ENCODE measurements around the gene DUSP15. TPM values are rescaled to one million over a fixed set of nuclear protein-coding genes. Genes with fewer than 3 reads are reported as not detected.

Gene DUSP15
- total and polyA plus RNA-seq, 9 of the 15 experiments (the other 6 are each of a cell fraction or from before 2014, with no cell fraction given): 0.34 TPM; not detected in 8

DNA sequence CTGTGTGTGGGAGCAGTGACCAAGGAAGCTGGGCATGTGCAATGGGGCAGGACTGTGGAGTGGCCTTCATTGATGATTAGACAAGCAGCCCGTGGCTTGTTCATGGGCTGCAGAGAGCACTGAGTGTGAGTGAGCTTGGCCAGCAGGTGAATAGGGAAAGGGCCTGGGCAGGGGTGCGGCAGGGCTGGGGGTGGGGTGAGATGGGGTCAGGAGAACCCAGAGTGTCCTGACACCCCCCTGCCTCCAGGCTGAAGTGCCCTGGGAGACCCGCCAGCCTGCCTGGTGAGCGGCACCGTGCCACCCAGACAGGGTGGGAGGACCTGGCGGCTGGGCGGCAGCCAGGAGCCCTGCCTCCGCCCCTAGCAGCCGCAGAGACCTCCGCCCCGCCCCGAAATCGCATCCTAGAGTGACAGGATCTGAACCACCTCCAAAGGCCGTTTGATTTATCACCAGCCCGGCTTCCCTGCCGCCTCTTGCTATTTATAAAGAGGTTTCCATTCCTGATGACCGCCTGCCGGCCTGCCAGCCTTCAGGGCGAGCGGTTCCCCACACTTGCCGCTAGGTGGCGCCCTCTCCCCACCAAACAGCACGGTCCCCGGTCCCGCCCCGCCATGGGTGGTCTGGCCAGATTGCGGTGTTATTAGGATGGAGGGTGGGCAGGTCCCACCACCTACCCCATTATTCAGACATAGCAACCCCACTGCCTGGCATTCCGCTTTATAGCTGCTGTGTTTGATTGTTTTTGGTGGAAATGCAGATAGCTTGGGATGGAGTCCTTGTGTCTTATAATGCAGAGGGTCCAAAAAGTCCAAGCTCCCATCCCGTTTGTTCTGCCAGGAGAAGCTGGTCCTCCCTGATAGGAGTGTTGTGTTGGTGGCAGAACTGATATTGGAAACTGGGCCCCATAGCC lies 47.7 kb downstream of the DUSP15 start (continued):
- TF ChIP-seq, protein P1, sequence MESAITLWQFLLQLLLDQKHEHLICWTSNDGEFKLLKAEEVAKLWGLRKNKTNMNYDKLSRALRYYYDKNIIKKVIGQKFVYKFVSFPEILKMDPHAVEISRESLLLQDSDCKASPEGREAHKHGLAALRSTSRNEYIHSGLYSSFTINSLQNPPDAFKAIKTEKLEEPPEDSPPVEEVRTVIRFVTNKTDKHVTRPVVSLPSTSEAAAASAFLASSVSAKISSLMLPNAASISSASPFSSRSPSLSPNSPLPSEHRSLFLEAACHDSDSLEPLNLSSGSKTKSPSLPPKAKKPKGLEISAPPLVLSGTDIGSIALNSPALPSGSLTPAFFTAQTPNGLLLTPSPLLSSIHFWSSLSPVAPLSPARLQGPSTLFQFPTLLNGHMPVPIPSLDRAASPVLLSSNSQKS (CRISPR knock-in tag; IDR thresholded peaks at IDR 0.05): no peak
- TF ChIP-seq ARID2 (IDR thresholded peaks at IDR 0.05): peak; percentile 82
- TF ChIP-seq, protein P2, sequence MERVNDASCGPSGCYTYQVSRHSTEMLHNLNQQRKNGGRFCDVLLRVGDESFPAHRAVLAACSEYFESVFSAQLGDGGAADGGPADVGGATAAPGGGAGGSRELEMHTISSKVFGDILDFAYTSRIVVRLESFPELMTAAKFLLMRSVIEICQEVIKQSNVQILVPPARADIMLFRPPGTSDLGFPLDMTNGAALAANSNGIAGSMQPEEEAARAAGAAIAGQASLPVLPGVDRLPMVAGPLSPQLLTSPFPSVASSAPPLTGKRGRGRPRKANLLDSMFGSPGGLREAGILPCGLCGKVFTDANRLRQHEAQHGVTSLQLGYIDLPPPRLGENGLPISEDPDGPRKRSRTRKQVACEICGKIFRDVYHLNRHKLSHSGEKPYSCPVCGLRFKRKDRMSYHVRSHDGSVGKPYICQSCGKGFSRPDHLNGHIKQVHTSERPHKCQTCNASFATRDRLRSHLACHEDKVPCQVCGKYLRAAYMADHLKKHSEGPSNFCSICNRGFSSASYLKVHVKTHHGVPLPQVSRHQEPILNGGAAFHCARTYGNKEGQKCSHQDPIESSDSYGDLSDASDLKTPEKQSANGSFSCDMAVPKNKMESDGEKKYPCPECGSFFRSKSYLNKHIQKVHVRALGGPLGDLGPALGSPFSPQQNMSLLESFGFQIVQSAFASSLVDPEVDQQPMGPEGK (CRISPR knock-in tag; IDR thresholded peaks at IDR 0.05; ENCODE audit: borderline replicate concordance): no peak
- TF ChIP-seq, protein P3, sequence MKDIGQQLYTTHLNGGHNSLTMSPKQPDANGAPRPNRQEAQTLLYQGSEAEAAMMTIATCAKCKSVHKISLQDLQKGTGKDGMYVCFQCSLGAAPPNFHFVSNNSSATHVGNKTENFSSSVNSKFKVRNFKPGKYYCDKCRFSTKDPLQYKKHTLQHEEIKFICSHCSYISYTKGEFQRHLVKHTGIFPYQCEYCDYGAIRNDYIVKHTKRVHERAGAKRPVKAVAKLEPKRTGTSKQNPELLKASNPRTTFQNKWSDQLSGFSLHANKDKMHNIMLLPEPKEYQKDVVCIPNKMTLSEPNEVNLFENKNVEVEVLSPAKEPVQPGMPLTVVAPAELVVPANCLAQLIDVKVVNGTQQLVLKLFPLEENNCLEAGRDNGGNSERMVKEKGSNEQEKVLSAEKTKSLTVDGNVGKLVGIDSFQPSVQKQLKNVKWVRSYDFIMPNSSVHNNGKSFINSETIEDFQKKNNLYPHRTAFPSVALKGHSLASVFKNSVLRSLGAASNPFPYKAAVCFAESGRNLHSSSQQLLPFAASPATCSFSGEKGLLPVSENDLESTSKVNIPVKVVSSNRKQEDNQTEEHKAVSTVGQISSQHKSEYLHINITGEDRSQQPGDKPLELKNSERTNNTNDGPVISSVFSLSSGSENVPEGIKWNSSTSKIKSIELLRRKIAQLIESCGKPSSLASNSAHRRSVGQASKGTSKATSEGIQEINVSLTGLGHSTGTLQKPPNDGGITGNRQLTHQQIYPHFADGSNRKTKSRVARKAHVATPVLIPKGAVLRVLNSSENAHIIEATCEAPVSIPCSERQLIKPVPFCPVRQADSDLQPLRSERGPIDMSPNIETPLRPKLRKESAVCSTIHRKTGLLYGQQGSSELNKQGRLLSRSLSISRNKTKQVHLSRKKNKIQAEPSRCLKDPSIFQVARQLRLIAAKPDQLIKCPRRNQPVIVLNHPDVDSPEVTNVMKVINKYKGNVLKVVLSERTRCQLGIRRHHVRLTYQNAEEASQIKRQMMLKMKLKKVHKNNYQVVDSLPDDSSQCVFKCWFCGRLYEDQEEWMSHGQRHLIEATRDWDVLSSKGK (CRISPR knock-in tag; IDR thresholded peaks at IDR 0.05): no peak
- TF ChIP-seq TCF7 (IDR thresholded peaks at IDR 0.05; ENCODE audit: borderline replicate concordance): no peak
- TF ChIP-seq SETDB1 (IDR thresholded peaks at IDR 0.05; ENCODE audit: low read length): no peak
- TF ChIP-seq, protein P4, sequence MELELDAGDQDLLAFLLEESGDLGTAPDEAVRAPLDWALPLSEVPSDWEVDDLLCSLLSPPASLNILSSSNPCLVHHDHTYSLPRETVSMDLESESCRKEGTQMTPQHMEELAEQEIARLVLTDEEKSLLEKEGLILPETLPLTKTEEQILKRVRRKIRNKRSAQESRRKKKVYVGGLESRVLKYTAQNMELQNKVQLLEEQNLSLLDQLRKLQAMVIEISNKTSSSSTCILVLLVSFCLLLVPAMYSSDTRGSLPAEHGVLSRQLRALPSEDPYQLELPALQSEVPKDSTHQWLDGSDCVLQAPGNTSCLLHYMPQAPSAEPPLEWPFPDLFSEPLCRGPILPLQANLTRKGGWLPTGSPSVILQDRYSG (tag; conservative IDR thresholded peaks at IDR 0.05; ENCODE audit: low read depth): no peak
- no peak for TF ChIP-seq EGR1 (conservative IDR thresholded peaks at IDR 0.05)
- TF ChIP-seq ZNF436 (CRISPR knock-in tag; IDR thresholded peaks at IDR 0.05): no peak
- TF ChIP-seq, protein P5, sequence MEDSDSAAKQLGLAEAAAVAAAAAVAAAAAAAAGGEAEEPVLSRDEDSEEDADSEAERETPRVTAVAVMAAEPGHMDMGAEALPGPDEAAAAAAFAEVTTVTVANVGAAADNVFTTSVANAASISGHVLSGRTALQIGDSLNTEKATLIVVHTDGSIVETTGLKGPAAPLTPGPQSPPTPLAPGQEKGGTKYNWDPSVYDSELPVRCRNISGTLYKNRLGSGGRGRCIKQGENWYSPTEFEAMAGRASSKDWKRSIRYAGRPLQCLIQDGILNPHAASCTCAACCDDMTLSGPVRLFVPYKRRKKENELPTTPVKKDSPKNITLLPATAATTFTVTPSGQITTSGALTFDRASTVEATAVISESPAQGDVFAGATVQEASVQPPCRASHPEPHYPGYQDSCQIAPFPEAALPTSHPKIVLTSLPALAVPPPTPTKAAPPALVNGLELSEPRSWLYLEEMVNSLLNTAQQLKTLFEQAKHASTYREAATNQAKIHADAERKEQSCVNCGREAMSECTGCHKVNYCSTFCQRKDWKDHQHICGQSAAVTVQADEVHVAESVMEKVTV (CRISPR knock-in tag; IDR thresholded peaks at IDR 0.05): peak; percentile 86
- TF ChIP-seq, protein P6, sequence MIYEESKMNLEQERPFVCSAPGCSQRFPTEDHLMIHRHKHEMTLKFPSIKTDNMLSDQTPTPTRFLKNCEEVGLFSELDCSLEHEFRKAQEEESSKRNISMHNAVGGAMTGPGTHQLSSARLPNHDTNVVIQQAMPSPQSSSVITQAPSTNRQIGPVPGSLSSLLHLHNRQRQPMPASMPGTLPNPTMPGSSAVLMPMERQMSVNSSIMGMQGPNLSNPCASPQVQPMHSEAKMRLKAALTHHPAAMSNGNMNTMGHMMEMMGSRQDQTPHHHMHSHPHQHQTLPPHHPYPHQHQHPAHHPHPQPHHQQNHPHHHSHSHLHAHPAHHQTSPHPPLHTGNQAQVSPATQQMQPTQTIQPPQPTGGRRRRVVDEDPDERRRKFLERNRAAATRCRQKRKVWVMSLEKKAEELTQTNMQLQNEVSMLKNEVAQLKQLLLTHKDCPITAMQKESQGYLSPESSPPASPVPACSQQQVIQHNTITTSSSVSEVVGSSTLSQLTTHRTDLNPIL (CRISPR knock-in tag; IDR thresholded peaks at IDR 0.05): no peak
- TF ChIP-seq TBP (optimal IDR thresholded peaks at IDR 0.05; ENCODE audit: low read depth, low read length): no peak
- 0 out of 2 replicates have a peak, but pooled peaks have one; percentile 30 for TF ChIP-seq JUN (IDR thresholded peaks at IDR 0.05; ENCODE audit: borderline replicate concordance, low read depth, low read length)
- no peak for TF ChIP-seq JUN (CRISPR knock-in tag; IDR thresholded peaks at IDR 0.05; ENCODE audit: borderline replicate concordance)
- TF ChIP-seq MXI1 (IDR thresholded peaks at IDR 0.05; ENCODE audit: low read depth, low read length): no peak
- no peak for TF ChIP-seq RNF2 (IDR thresholded peaks at IDR 0.05)
